Stimulated activated CD8-positive, alpha-beta memory T cell treated with anti-CD3 and anti-CD28 coated beads, Interleukin-15, amount 100 ng/mL, for 48 hours (primary cell): ENCODE data around the gene BDNF.
"Not testable (repeated sequence)": the region's sequence is repeated elsewhere in the genome, so short reads cannot be mapped to it uniquely, and the experiment has no call there.

Experiments used
- DNase-seq, 2 donors: peaks; one replicate each; pipeline ENCODE4 v3.0.0-alpha.2; 2020; ENCODE audit warnings: low read depth in 2 of 2

The BDNF gene

GRCh38 chr11:27665508-27666101, 34.6 kb downstream of the BDNF start:
- not testable (repeated sequence) for DNase-seq

- DNase-seq = no peak
Observed at GRCh38 chr11:27663326-27663725, 36.9 kb downstream of the BDNF start.

- no peak for DNase-seq
Observed at GRCh38 chr11:27660171-27660570, 40.1 kb downstream of the BDNF start.

GRCh38 chr11:27658535-27659236, 41.6 kb downstream of the BDNF start:
- DNase-seq = no peak

- no peak for DNase-seq
Observed at GRCh38 chr11:27656806-27657483, 43.3 kb downstream of the BDNF start.

GRCh38 chr11:27656320-27656719, 43.9 kb downstream of the BDNF start:
- DNase-seq = no peak

- no peak for DNase-seq
Observed at GRCh38 chr11:27653990-27654758, 46.1 kb downstream of the BDNF start.

GRCh38 chr11:27651711-27652110, 48.5 kb downstream of the BDNF start:
- DNase-seq = no peak

- DNase-seq = no peak
Observed at GRCh38 chr11:27650988-27651387, 49.3 kb downstream of the BDNF start.

GRCh38 chr11:27649800-27650199, 50.5 kb downstream of the BDNF start:
- DNase-seq = no peak

GRCh38 chr11:27648840-27649239, 51.4 kb downstream of the BDNF start:
- DNase-seq = no peak

GRCh38 chr11:27646051-27646818, 54.0 kb downstream of the BDNF start:
- no peak for DNase-seq

- no peak for DNase-seq
Observed at GRCh38 chr11:27642954-27643353, 57.3 kb downstream of the BDNF start.

- DNase-seq = no peak
Observed at GRCh38 chr11:27640954-27641353, 59.3 kb downstream of the BDNF start.

- no peak for DNase-seq
Observed at GRCh38 chr11:27635567-27636037, 64.7 kb downstream of the BDNF start.

- not testable (repeated sequence) for DNase-seq
Observed at GRCh38 chr11:27634776-27635175, 65.5 kb downstream of the BDNF start.

- not testable (repeated sequence) for DNase-seq
Observed at GRCh38 chr11:27634282-27634681, 66.0 kb downstream of the BDNF start.

GRCh38 chr11:27629023-27629422, 71.2 kb downstream of the BDNF start:
- not testable (repeated sequence) for DNase-seq

GRCh38 chr11:27627979-27628378, 72.3 kb downstream of the BDNF start:
- DNase-seq = no peak

- DNase-seq = no peak
Observed at GRCh38 chr11:27626938-27627586, 73.2 kb downstream of the BDNF start.
